CD4-positive, CD25-positive, alpha-beta regulatory T cell (primary cell): ENCODE results near the gene GULP1. TPM values are rescaled to one million over a fixed set of nuclear protein-coding genes. Genes with fewer than 3 reads are reported as not detected.

ENCODE experiments used
- ATAC-seq, 2 donors: fragments of 150-1000 bp; cut with Tn5 transposase; one replicate each; pipeline ENCODE4 v1.10.0; 2021; ENCODE audit warnings: low read depth in 2 of 2, moderate number of reproducible peaks in 2 of 2, moderate library complexity in 1 of 2
- DNase-seq, 3 donors: peaks; one replicate each; pipeline versions ENCODE4 v3.0.0 to v3.0.0-alpha.2; 2012 to 2022; ENCODE audit warnings: mixed read lengths in 1 of 3
- H3K27ac ChIP-seq: one replicate; pipeline ENCODE4 v1.7.0; 2013; ENCODE audit warnings: mild to moderate bottlenecking, low read length; ENCODE audit not compliant: insufficient read depth, poor library complexity, severe bottlenecking
- H3K27me3 ChIP-seq: one replicate; pipeline ENCODE4 v1.7.0; 2013; ENCODE audit warnings: low read length; ENCODE audit not compliant: control insufficient read depth, insufficient read depth
- H3K36me3 ChIP-seq: one replicate; pipeline ENCODE4 v1.7.0; 2013; ENCODE audit warnings: mild to moderate bottlenecking, low read length, moderate library complexity; ENCODE audit not compliant: control insufficient read depth, insufficient read depth
- H3K4me1 ChIP-seq: 2 replicates; pipeline ENCODE4 v1.7.0; 2013; ENCODE audit warnings: mild to moderate bottlenecking, low read length; ENCODE audit not compliant: insufficient read depth, control insufficient read depth, poor library complexity, severe bottlenecking
- H3K4me3 ChIP-seq: one replicate; pipeline ENCODE4 v1.7.0; 2013; ENCODE audit warnings: low read depth, mild to moderate bottlenecking, low read length, moderate library complexity
- H3K9me3 ChIP-seq, 2 experiments: 1 replicate in 1 of 2; 2 replicates in 1 of 2; pipeline ENCODE4 v1.7.0; 2013; ENCODE audit warnings: low read length in 2 of 2, mild to moderate bottlenecking in 1 of 2, moderate library complexity in 1 of 2; ENCODE audit not compliant: control insufficient read depth in 2 of 2
- H3K27ac Mint-ChIP-seq, 3 donors: one replicate each; pipeline ENCODE4 v1.8.0; 2020 to 2022; ENCODE audit warnings: mild to moderate bottlenecking in 3 of 3, mixed read lengths in 3 of 3, moderate library complexity in 2 of 3
- H3K27me3 Mint-ChIP-seq: one replicate; pipeline ENCODE4 v1.8.0; 2022; ENCODE audit warnings: mild to moderate bottlenecking, mixed read lengths
- H3K36me3 Mint-ChIP-seq: one replicate; pipeline ENCODE4 v1.8.0; 2020; ENCODE audit warnings: mixed read lengths
- H3K4me1 Mint-ChIP-seq, 4 donors: one replicate each; pipeline ENCODE4 v1.8.0; 2020 to 2022; ENCODE audit warnings: mixed read lengths in 4 of 4, mild to moderate bottlenecking in 1 of 4
- H3K4me3 Mint-ChIP-seq, 4 donors: one replicate each; pipeline ENCODE4 v1.8.0; 2020 to 2022; ENCODE audit warnings: mild to moderate bottlenecking in 4 of 4, mixed read lengths in 4 of 4, moderate library complexity in 3 of 4
- H3K9me3 Mint-ChIP-seq, 7 donors: one replicate each; pipeline ENCODE4 v1.8.0; 2020 to 2022; ENCODE audit warnings: mixed read lengths in 7 of 7, mild to moderate bottlenecking in 3 of 7, moderate library complexity in 2 of 7
- polyA plus RNA-seq, 4 donors: library from polyadenylated mRNA; unstranded; fragments of 300-500 nt; fragmentation: Illumina TruSeq; gene quantifications; one replicate each; pipeline ENCODE4 v1.2.3, GENCODE V29; 2021
- total RNA-seq: library from RNA; stranded (reverse); gene quantifications from one replicate; pipeline ENCODE4 v1.2.3, GENCODE V29; 2022

The GULP1 gene
- total and polyA plus RNA-seq, 5 donors from 2014 or later = not detected

DNA sequence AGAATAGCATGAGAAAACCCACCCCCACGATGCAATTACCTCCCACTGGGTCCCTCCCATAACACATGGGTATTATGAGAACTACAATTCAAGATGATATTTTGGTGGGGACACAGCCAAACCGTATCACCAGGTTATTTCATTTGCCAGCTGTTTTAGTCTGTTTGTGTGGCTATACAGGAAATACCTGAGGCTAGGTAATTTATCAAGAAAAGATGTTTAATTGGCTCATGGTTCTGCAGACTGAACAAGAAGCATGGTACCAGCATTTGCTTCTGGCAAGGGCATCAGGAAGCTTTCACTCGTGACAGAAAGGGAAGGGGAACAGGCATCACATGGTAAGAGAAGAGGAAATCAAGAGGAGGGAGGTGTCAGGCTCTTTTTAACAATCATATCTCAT lies 329.2 kb downstream of the GULP1 start:
- no peaks in the 10 kb centered on the region for H3K36me3 Mint-ChIP-seq
- H3K27ac ChIP-seq = no peak overlapping the region
- ATAC-seq (no peak), DNase-seq (no peak)
- no peaks in the 10 kb centered on the region for H3K4me1 Mint-ChIP-seq
- H3K4me3 ChIP-seq = no peak overlapping the region
- H3K9me3 Mint-ChIP-seq = peaks cover 0 to 11% (median 5%) of the 10 kb centered on the region in 7 donors
- no peak overlapping the region for H3K4me3 Mint-ChIP-seq
- H3K4me1 ChIP-seq = no peaks in the 10 kb centered on the region
- no peaks in the 10 kb centered on the region for H3K27me3 Mint-ChIP-seq
- H3K27ac Mint-ChIP-seq = no peak overlapping the region
- H3K9me3 ChIP-seq = peaks cover 0 to 11% of the 10 kb centered on the region in 2 experiments
- H3K27me3 ChIP-seq = no peaks in the 10 kb centered on the region
- H3K36me3 ChIP-seq = no peaks in the 10 kb centered on the region

GRCh38 chr2:188622601-188623260 lies 331.1 kb downstream of the GULP1 start:
- H3K9me3 Mint-ChIP-seq = peaks cover 0 to 11% (median 3%) of the 10 kb centered on the region in 7 donors
- no peak overlapping the region for H3K27ac ChIP-seq
- no peak for ATAC-seq

GRCh38 chr2:188623995-188624643 lies 332.4 kb downstream of the GULP1 start:
- Histone ChIP-seq H3K4me1 (no peaks in the 10 kb centered on the region), H3K27me3 (no peaks in the 10 kb centered on the region), H3K36me3 (no peaks in the 10 kb centered on the region), H3K4me3 (no peak overlapping the region), H3K27ac (no peak overlapping the region), H3K9me3 (peaks cover 0 to 9% of the 10 kb centered on the region in 2 experiments)
- ATAC-seq (no peak), DNase-seq (no peak)
- H3K4me1 Mint-ChIP-seq = no peaks in the 10 kb centered on the region
- no peak overlapping the region for H3K4me3 Mint-ChIP-seq
- no peaks in the 10 kb centered on the region for H3K36me3 Mint-ChIP-seq
- no peaks in the 10 kb centered on the region for H3K27me3 Mint-ChIP-seq
- no peak overlapping the region for H3K27ac Mint-ChIP-seq
- peaks cover 0 to 11% (median 3%) of the 10 kb centered on the region in 7 donors for H3K9me3 Mint-ChIP-seq

More at GRCh38 chr2:188622601-188623260, 331.1 kb downstream of the GULP1 start:
- Mint-ChIP-seq H3K4me3 (no peak overlapping the region), H3K27ac (no peak overlapping the region), H3K4me1 (no peaks in the 10 kb centered on the region), H3K27me3 (no peaks in the 10 kb centered on the region), H3K36me3 (no peaks in the 10 kb centered on the region)
- Histone ChIP-seq H3K27me3 (no peaks in the 10 kb centered on the region), H3K9me3 (peaks cover 0 to 11% of the 10 kb centered on the region in 2 experiments), H3K36me3 (no peaks in the 10 kb centered on the region), H3K4me1 (no peaks in the 10 kb centered on the region), H3K4me3 (no peak overlapping the region)
- DNase-seq = no peak

DNA sequence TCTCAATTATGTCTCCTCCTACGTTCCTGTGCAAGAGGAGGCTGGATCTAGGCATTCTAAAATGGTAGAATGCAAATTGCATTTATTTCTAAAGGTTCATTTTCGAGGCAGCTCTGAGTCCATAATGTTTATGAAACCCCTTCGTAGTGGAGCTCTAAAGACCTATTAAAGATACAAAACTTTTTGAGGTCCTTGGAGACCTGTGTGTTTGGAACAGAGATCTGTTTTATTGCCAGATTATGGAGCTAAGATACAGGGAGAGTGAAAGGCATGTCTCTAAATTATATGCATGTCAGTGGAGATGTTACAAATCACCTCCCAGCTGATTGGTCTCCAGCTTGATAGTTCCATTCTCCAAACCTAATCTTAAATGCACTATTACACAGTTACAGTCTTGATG lies 335.8 kb downstream of the GULP1 start:
- no peaks in the 10 kb centered on the region for H3K36me3 ChIP-seq

DNA sequence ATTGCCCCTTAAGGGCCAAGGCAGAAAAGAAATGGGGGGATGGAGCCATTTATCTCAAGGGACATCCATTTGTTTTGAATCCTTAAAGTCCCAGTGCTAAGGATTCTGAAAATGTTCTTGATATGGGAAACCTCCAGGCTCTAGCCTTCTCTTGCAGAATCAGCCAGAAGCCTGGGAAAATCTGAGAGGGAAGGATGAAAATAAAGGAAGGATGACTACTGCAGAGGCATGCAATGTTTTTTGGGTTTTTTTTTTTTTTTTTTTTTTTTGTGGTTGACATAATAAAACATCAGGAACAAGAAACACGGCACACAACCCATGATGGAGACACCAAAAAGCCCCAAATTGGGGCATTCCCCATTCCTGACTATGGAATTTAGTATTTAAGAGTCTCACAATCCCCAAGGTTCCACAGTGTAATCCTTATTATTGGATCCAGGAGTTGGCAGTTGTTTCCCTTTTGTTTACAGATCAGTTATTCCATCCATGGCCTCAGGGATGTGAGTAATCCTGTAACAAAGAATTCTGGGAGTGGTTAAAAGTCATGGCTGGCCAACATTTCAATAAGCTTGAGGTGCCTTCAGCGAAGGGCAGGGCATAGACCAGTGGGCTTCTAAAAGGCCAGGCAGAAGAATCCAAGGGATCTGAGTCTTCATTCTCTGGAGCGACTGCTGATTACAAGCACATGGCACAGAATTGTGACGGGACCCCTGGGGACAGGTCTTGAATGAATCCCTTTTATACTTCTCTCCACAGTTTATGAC lies 337.5 kb downstream of the GULP1 start:
- no peak for DNase-seq
- no peak for ATAC-seq
- no peak overlapping the region for H3K4me3 Mint-ChIP-seq
- no peak overlapping the region for H3K4me3 ChIP-seq
- no peaks in the 10 kb centered on the region for H3K27me3 Mint-ChIP-seq
- H3K27ac Mint-ChIP-seq = no peak overlapping the region
- H3K27me3 ChIP-seq = no peaks in the 10 kb centered on the region
- H3K4me1 ChIP-seq = no peaks in the 10 kb centered on the region
- H3K36me3 Mint-ChIP-seq = no peaks in the 10 kb centered on the region
- H3K36me3 ChIP-seq = no peaks in the 10 kb centered on the region
- peaks cover 0 to 2% (median 0%) of the 10 kb centered on the region in 7 donors for H3K9me3 Mint-ChIP-seq
- H3K27ac ChIP-seq = no peak overlapping the region
- no peaks in the 10 kb centered on the region for H3K4me1 Mint-ChIP-seq
- H3K9me3 ChIP-seq = no peaks in the 10 kb centered on the region

More for the DNA sequence above, 335.8 kb downstream of the GULP1 start:
- H3K4me3 Mint-ChIP-seq = no peak overlapping the region
- no peaks in the 10 kb centered on the region for H3K9me3 ChIP-seq
- peaks cover 0 to 2% (median 0%) of the 10 kb centered on the region in 7 donors for H3K9me3 Mint-ChIP-seq
- no peaks in the 10 kb centered on the region for H3K27me3 ChIP-seq
- no peak overlapping the region for H3K27ac Mint-ChIP-seq
- ATAC-seq (no peak), DNase-seq (no peak)
- H3K4me1 Mint-ChIP-seq = no peaks in the 10 kb centered on the region
- no peak overlapping the region for H3K4me3 ChIP-seq
- no peaks in the 10 kb centered on the region for H3K36me3 Mint-ChIP-seq
- H3K27me3 Mint-ChIP-seq = no peaks in the 10 kb centered on the region
- no peak overlapping the region for H3K27ac ChIP-seq
- H3K4me1 ChIP-seq = no peaks in the 10 kb centered on the region

GRCh38 chr2:188629753-188630527 lies 338.3 kb downstream of the GULP1 start:
- Histone ChIP-seq H3K4me3 (no peak overlapping the region), H3K27me3 (no peaks in the 10 kb centered on the region), H3K27ac (no peak overlapping the region), H3K9me3 (no peaks in the 10 kb centered on the region), H3K4me1 (no peaks in the 10 kb centered on the region), H3K36me3 (no peaks in the 10 kb centered on the region)
- DNase-seq (no peak), ATAC-seq (no peak)
- Mint-ChIP-seq H3K36me3 (no peaks in the 10 kb centered on the region), H3K27ac (no peak overlapping the region), H3K27me3 (no peaks in the 10 kb centered on the region), H3K4me3 (no peak overlapping the region), H3K9me3 (peaks cover 0 to 2% (median 0%) of the 10 kb centered on the region in 7 donors), H3K4me1 (no peaks in the 10 kb centered on the region)

DNA sequence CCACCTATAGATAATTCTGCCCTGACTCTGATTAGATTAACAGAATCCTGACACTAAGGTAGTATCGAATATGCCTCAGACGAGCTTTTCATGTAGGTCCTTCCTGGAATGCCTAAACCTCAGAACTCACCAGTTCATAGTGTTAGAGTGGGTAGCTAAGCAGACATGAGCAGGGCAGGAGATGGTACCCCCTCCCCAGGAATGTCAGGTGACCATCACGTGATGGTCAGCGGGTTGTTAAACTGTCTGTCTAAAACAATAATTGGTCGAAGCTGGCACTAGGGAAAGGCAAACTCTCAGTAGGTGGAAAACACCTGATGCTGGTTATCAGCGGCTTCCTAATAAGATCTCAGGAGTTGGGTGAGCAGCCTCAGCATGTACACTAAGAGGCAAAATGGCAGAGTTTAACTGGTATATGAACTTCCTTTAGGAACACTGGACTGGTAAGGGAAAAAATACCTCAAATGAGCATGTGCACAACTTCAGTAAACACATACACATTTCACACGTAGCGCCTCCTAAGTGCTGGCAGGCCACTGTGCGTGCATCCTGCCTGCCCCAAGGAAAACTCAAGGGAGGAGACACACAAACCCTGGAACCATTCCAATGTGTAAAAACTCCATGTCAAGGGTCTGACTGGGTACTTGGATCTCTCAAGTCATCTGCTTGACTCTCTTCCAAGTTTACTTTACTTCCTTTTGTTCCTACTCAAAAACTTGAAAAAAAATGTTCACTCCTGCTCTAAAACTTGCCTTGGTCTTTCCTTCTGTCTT lies 339.5 kb downstream of the GULP1 start:
- Mint-ChIP-seq H3K36me3 (no peaks in the 10 kb centered on the region), H3K27me3 (no peaks in the 10 kb centered on the region), H3K4me1 (no peaks in the 10 kb centered on the region), H3K27ac (no peak overlapping the region), H3K4me3 (no peak overlapping the region), H3K9me3 (peaks cover 0 to 1% (median 0%) of the 10 kb centered on the region in 7 donors)
- Histone ChIP-seq H3K4me3 (no peak overlapping the region), H3K9me3 (no peaks in the 10 kb centered on the region), H3K4me1 (no peaks in the 10 kb centered on the region), H3K27me3 (no peaks in the 10 kb centered on the region), H3K27ac (no peak overlapping the region), H3K36me3 (no peaks in the 10 kb centered on the region)
- ATAC-seq = no peak
- DNase-seq = no peak
